WTC11 (cell line): Measurements from ENCODE around the gene SYTL5. TPM values are rescaled to one million over a fixed set of nuclear protein-coding genes. Genes with fewer than 3 reads are reported as not detected.

Experiments
- ATAC-seq: fragments of 200-7000 bp; cut with Tn5 transposase; 2 replicates; pipeline ENCODE4 v1.10.0; 2021; ENCODE audit warnings: mild to moderate bottlenecking, moderate library complexity
- CTCF ChIA-PET: fragments of 300-600 bp; sonication (Branson Sonifier 250); formaldehyde crosslinking; loops from one replicate; lab custom pipeline; 2021; ENCODE audit warnings: antibody characterized with exemption; lab: Charles Lee
- POLR2A ChIA-PET: fragments of 350-600 bp; sonication (Branson Sonifier 250); formaldehyde crosslinking; loops from one replicate; lab custom pipeline; 2021; ENCODE audit warnings: antibody characterized with exemption; lab: Charles Lee
- DNase-seq: peaks from one replicate; pipeline ENCODE4 v3.0.0; 2021; ENCODE audit warnings: low spot score
- H3K27ac Mint-ChIP-seq: 2 replicates; pipeline ENCODE4 v1.8.0; 2021; ENCODE audit warnings: mixed read lengths
- H3K27me3 Mint-ChIP-seq: 2 replicates; pipeline ENCODE4 v1.8.0; 2021; ENCODE audit warnings: low read depth, mild to moderate bottlenecking, moderate library complexity, mixed read lengths
- H3K36me3 Mint-ChIP-seq: 2 replicates; pipeline ENCODE4 v1.8.0; 2021; ENCODE audit warnings: mixed read lengths
- H3K4me1 Mint-ChIP-seq: 2 replicates; pipeline ENCODE4 v1.8.0; 2022; ENCODE audit warnings: mixed read lengths
- H3K4me3 Mint-ChIP-seq: 2 replicates; pipeline ENCODE4 v1.8.0; 2021; ENCODE audit warnings: mild to moderate bottlenecking, moderate library complexity, mixed read lengths
- H3K9me3 Mint-ChIP-seq: 2 replicates; pipeline ENCODE4 v1.8.0; 2021; ENCODE audit warnings: mixed read lengths
- E2F1 ChIP-seq: sonication (generic); formaldehyde crosslinking; IDR thresholded peaks from 2 replicates; pipeline ENCODE4 v1.8.0; 2022; ENCODE audit warnings: mild to moderate bottlenecking, missing genetic modification reagents
- E2F5 ChIP-seq: sonication (generic); formaldehyde crosslinking; IDR thresholded peaks from 2 replicates; pipeline ENCODE4 v1.8.1; 2022; ENCODE audit warnings: mild to moderate bottlenecking, moderate library complexity, missing genetic modification reagents
- ERG ChIP-seq: fragments of 250-450 bp; sonication (Bioruptor Pico); IDR thresholded peaks from 2 replicates; pipeline ENCODE4 v1.8.0; 2021; ENCODE audit warnings: mild to moderate bottlenecking
- NFYB ChIP-seq: sonication (generic); formaldehyde crosslinking; conservative IDR thresholded peaks from 2 replicates; pipeline ENCODE4 v1.8.0; 2022; ENCODE audit warnings: low read depth, missing genetic modification reagents
- NR1H2 ChIP-seq: sonication (generic); formaldehyde crosslinking; IDR thresholded peaks from 2 replicates; pipeline ENCODE4 v1.9.0; 2021; ENCODE audit warnings: mild to moderate bottlenecking, moderate library complexity, missing genetic modification reagents
- TP53 ChIP-seq: sonication (generic); formaldehyde crosslinking; IDR thresholded peaks from 2 replicates; pipeline ENCODE4 v1.8.1; 2023; ENCODE audit warnings: mild to moderate bottlenecking, missing genetic modification reagents
- ZMAT4 ChIP-seq: fragments of 250-450 bp; sonication (Bioruptor Pico); IDR thresholded peaks from 2 replicates; pipeline ENCODE4 v1.9.0; 2021; ENCODE audit warnings: mild to moderate bottlenecking
- ZNF138 ChIP-seq: sonication (generic); formaldehyde crosslinking; conservative IDR thresholded peaks from 2 replicates; pipeline ENCODE4 v1.8.1; 2022; ENCODE audit warnings: mild to moderate bottlenecking, moderate library complexity, missing genetic modification reagents
- ZNF263 ChIP-seq: sonication (generic); formaldehyde crosslinking; IDR thresholded peaks from 2 replicates; pipeline ENCODE4 v1.8.1; 2022; ENCODE audit warnings: low read depth, mild to moderate bottlenecking, moderate library complexity, missing genetic modification reagents
- ZNF281 ChIP-seq: sonication (generic); formaldehyde crosslinking; IDR thresholded peaks from 2 replicates; pipeline ENCODE4 v1.8.0; 2023; ENCODE audit warnings: mild to moderate bottlenecking, missing genetic modification reagents
- ZNF425 ChIP-seq: fragments of 250-450 bp; sonication (Bioruptor Pico); conservative IDR thresholded peaks from 2 replicates; pipeline ENCODE4 v1.9.0; 2021; ENCODE audit warnings: mild to moderate bottlenecking
- ZSCAN18 ChIP-seq: fragments of 250-450 bp; sonication (Bioruptor Pico); IDR thresholded peaks from 2 replicates; pipeline ENCODE4 v2.1.2; 2022; ENCODE audit warnings: mild to moderate bottlenecking, moderate library complexity
- total RNA-seq: library from RNA; stranded (reverse); gene quantifications from 3 replicates; pipeline ENCODE4 v1.2.3, GENCODE V29; 2021

SYTL5 gene
- total RNA-seq, 1 experiment from 2014 or later: 0.26 TPM

GRCh38 chrX:37998586-37999262 is 7.6 kb upstream of the SYTL5 start:
- POLR2A ChIA-PET: no interaction called here
- no peak overlapping the region for H3K27ac Mint-ChIP-seq
- H3K4me1 Mint-ChIP-seq: 0 out of 2 replicates have a peak, but pooled peaks cover 2% of the 10 kb centered on the region
- ATAC-seq (no peak), DNase-seq (no peak)
- no peaks in the 10 kb centered on the region for H3K9me3 Mint-ChIP-seq
- CTCF ChIA-PET: no interaction called here
- no peaks in the 10 kb centered on the region for H3K36me3 Mint-ChIP-seq
- H3K4me3 Mint-ChIP-seq: no peak overlapping the region
- TF ChIP-seq E2F1 (CRISPR knock-in tag): no peak
- no peak for TF ChIP-seq ZNF138 (CRISPR knock-in tag)
- no peak for TF ChIP-seq ZNF281 (CRISPR knock-in tag)
- TF ChIP-seq ZMAT4 (CRISPR knock-in tag): no peak
- TF ChIP-seq ZNF263: no peak
- TF ChIP-seq NFYB (CRISPR knock-in tag): no peak
- no peaks in the 10 kb centered on the region for H3K27me3 Mint-ChIP-seq

- no peaks in the 10 kb centered on the region for H3K27me3 Mint-ChIP-seq
- no peaks in the 10 kb centered on the region; the same call in 1 of the 2 replicates for H3K9me3 Mint-ChIP-seq
- CTCF ChIA-PET: no interaction called here
- DNase-seq (no peak), ATAC-seq (no peak)
- POLR2A ChIA-PET: no interaction called here
- no peaks in the 10 kb centered on the region for H3K4me1 Mint-ChIP-seq
- H3K27ac Mint-ChIP-seq: no peak overlapping the region
- H3K36me3 Mint-ChIP-seq: no peaks in the 10 kb centered on the region
- no peak for TF ChIP-seq TP53 (CRISPR knock-in tag)
- TF ChIP-seq ERG: no peak
- no peak for TF ChIP-seq E2F5 (CRISPR knock-in tag)
- no peak for TF ChIP-seq ZSCAN18 (CRISPR knock-in tag)
- no peak for TF ChIP-seq ZNF263
- no peak for TF ChIP-seq NR1H2
- TF ChIP-seq ZNF425: no peak
- H3K4me3 Mint-ChIP-seq: no peak overlapping the region
Observed at GRCh38 chrX:38000706-38001105, 5.6 kb upstream of the SYTL5 start.
